Measurements from ENCODE around the gene AATK. TPM values are rescaled to one million over a fixed set of nuclear protein-coding genes. Genes with fewer than 3 reads are reported as not detected.

The AATK gene
- total RNA-seq, 1 experiment from 2014 or later, result 4.4 TPM

DNA sequence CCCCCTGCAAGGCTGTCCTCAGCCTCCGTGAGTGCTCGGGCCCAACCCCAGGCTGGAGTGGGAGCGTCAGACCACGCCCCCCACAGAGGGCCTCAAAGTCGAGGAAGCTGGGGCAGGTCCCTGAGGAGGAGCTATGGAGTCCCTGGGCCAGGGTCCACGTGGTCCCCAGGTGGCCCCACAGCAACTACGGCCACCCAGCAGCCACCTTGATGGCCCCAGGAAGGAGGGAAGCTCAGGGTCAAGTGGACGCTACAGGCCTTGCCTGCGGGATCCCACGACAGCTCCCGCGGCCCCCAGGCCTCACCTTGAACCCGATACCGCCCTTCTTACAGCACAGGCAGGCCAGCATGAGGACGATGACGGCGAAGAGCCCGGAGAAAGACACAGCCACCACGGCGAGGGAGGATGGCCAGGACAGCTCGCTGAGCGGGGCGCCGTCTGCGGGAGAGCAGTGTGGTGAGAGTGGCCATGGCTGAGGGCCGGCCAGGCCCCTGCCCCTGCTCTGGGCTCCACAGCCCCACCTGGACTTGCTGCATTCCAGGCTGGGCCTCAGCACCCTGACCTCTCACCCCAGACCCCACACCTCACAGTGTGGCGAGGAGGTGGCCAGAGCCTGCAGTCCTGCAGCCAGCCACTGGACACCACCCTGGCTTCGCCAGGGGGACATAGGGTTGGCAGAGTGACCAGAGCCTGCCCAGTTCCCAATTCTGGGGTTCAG is 31.8 kb downstream of the AATK start:
- Histone ChIP-seq H3K9me2 (ENCODE audit: insufficient read depth) (no peaks in the 10 kb centered on the region), H3K9ac (ENCODE audit: low read length) (no peak overlapping the region), H3K36me3 (ENCODE audit: control insufficient read depth in 1 of 2, insufficient read depth in 2 of 2, low read length in 2 of 2) (no peaks in the 10 kb centered on the region), H4K20me1 (ENCODE audit: insufficient read depth) (no peaks in the 10 kb centered on the region), H3K4me3 (replicated peaks in 1 of 2; ENCODE audit: low read depth in 1 of 2, low read length in 2 of 2) (no peak overlapping the region), H3K79me2 (ENCODE audit: insufficient read depth, low read length) (no peaks in the 10 kb centered on the region), H3K4me1 (ENCODE audit: control insufficient read depth in 1 of 2, insufficient read depth in 2 of 2, low read length in 2 of 2) (peaks cover 0 to 11% of the 10 kb centered on the region in 2 experiments; a peak in 2 of 4 replicates), H3K27ac (ENCODE audit: low read depth, low read length) (no peak overlapping the region), H2AFZ (ENCODE audit: low read depth, low read length, poor library complexity, severe bottlenecking) (no peak overlapping the region), H3K9me3 (ENCODE audit: control insufficient read depth in 1 of 2, insufficient read depth in 1 of 2, low read depth in 1 of 2, low read length in 2 of 2) (no peaks in the 10 kb centered on the region; a peak in 1 of 4 replicates), H3K27me3 (ENCODE audit: insufficient read depth, low read length) (no peaks in the 10 kb centered on the region), H3K4me2 (ENCODE audit: low read length) (no peak overlapping the region)
- BruUV-seq (replicated peaks), result no TSS peak
- ChIA-PET CTCF (no interaction called here), POLR2A (no interaction called here), RAD21 (ENCODE audit: low non-redundant PET in 1 of 2, low total read pairs in 2 of 2, uncharacterized antibody in 2 of 2, unreplicated experiment in 2 of 2) (no interaction called here)
- DNase-seq (ENCODE audit: low read depth, low spot score) (no peak), ATAC-seq (no peak)
- no peak for TF ChIP-seq EGR1 (IDR thresholded peaks at IDR 0.05; ENCODE audit: low read depth)
- TF ChIP-seq POLR2AphosphoS5 (IDR thresholded peaks at IDR 0.05; ENCODE audit: low read depth, low read length), result no peak
- TF ChIP-seq, protein P1, sequence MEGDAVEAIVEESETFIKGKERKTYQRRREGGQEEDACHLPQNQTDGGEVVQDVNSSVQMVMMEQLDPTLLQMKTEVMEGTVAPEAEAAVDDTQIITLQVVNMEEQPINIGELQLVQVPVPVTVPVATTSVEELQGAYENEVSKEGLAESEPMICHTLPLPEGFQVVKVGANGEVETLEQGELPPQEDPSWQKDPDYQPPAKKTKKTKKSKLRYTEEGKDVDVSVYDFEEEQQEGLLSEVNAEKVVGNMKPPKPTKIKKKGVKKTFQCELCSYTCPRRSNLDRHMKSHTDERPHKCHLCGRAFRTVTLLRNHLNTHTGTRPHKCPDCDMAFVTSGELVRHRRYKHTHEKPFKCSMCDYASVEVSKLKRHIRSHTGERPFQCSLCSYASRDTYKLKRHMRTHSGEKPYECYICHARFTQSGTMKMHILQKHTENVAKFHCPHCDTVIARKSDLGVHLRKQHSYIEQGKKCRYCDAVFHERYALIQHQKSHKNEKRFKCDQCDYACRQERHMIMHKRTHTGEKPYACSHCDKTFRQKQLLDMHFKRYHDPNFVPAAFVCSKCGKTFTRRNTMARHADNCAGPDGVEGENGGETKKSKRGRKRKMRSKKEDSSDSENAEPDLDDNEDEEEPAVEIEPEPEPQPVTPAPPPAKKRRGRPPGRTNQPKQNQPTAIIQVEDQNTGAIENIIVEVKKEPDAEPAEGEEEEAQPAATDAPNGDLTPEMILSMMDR (IDR thresholded peaks at IDR 0.05 in 2 of 3, conservative IDR thresholded peaks at IDR 0.05 in 1 of 3; ENCODE audit: borderline replicate concordance in 1 of 3, insufficient read depth in 1 of 3, low read depth in 2 of 3, low read length in 2 of 3), result no peak
- intact Hi-C loops (cut with micrococcal nuclease), result no loop called here

All from HCT116 (cell line).